ENCODE data around the gene ARHGEF39. TPM values are rescaled to one million over a fixed set of nuclear protein-coding genes. Genes with fewer than 3 reads are reported as not detected.
"Not testable (repeated sequence)": the region's sequence is repeated elsewhere in the genome, so short reads cannot be mapped to it uniquely, and the experiment has no call there.

ARHGEF39 gene
- total RNA-seq, 1 donor from 2014 or later, result 1.2 TPM

- intact Hi-C loops (cut with DNase I), result no loop called here
- no peak overlapping the region for H3K27ac ChIP-seq
- DNase-seq, result no peak
- no peak for TF ChIP-seq CTCF (IDR thresholded peaks at IDR 0.05)
- H3K4me3 ChIP-seq, result no peak overlapping the region
- H3K4me1 ChIP-seq, result peaks cover 24% of the 10 kb centered on the region
- ATAC-seq, result no peak
- H3K27me3 ChIP-seq (ENCODE audit: low read depth), result no peaks in the 10 kb centered on the region
- no peaks in the 10 kb centered on the region for H3K36me3 ChIP-seq
- no peaks in the 10 kb centered on the region for H3K9me3 ChIP-seq
Measured at GRCh38 chr9:35615981-35616680, 48.9 kb downstream of the ARHGEF39 start.

GRCh38 chr9:35612843-35613242 is 52.2 kb downstream of the ARHGEF39 start:
- no peak overlapping the region for H3K27ac ChIP-seq
- peaks cover 8% of the 10 kb centered on the region for H3K4me1 ChIP-seq
- H3K36me3 ChIP-seq, result peaks cover 23% of the 10 kb centered on the region
- TF ChIP-seq CTCF (IDR thresholded peaks at IDR 0.05), result no peak
- DNase-seq (no peak), ATAC-seq (no peak)
- no peaks in the 10 kb centered on the region for H3K9me3 ChIP-seq
- intact Hi-C loops (cut with DNase I), result no loop called here
- H3K4me3 ChIP-seq, result no peak overlapping the region
- H3K27me3 ChIP-seq (ENCODE audit: low read depth), result no peaks in the 10 kb centered on the region

- H3K9me3 ChIP-seq; ATAC-seq; intact Hi-C loops (cut with DNase I); H3K27ac ChIP-seq; H3K27me3 ChIP-seq (ENCODE audit: low read depth); H3K4me1 ChIP-seq; DNase-seq; H3K4me3 ChIP-seq: not testable (repeated sequence)
- H3K36me3 ChIP-seq, result peaks cover 31% of the 10 kb centered on the region
Measured at GRCh38 chr9:35612066-35612465, 52.9 kb downstream of the ARHGEF39 start.

DNA sequence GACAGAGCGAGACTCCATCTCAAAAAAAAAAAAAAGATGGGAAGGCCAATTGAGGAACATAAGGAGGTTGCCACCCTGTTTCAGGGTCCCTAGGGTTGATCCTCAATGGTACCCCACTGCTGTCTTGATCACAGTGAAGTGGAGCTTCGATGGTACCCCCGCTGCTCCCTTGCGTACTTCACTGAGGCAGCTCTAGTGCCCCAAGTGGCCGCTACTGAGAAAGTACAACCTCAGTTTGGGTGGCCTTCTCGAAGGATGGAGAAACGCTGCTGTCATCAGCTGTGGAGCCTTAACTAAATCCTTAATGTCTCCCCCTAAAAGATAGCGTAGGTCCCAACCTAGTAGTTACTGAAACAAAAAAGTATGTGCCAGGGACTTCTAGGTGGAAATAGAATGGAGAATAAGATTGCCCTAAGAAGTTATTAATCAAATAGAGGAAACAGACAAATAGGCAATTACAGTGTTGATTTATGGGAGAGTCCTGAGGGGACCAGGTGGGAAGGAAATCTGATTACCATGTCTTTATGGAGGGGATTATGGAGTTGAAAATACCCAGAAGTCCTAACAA is 53.7 kb downstream of the ARHGEF39 start:
- Histone ChIP-seq H3K4me3 (no peak overlapping the region), H3K4me1 (peaks cover 14% of the 10 kb centered on the region), H3K9me3 (no peaks in the 10 kb centered on the region), H3K27ac (no peak overlapping the region), H3K36me3 (peaks cover 32% of the 10 kb centered on the region), H3K27me3 (ENCODE audit: low read depth) (no peaks in the 10 kb centered on the region)
- ATAC-seq (peak; percentile 40 to 72), DNase-seq (no peak)
- intact Hi-C loops (cut with DNase I), result no loop called here
- TF ChIP-seq CTCF (IDR thresholded peaks at IDR 0.05), result peak; percentile 60

- no peak for TF ChIP-seq CTCF (IDR thresholded peaks at IDR 0.05)
- DNase-seq (no peak), ATAC-seq (no peak)
- H3K9me3 ChIP-seq, result no peaks in the 10 kb centered on the region
- H3K27ac ChIP-seq, result no peak overlapping the region
- no peak overlapping the region for H3K4me3 ChIP-seq
- H3K36me3 ChIP-seq, result peaks cover 32% of the 10 kb centered on the region
- peaks cover 19% of the 10 kb centered on the region for H3K4me1 ChIP-seq
- intact Hi-C loops (cut with DNase I), result no loop called here
- no peaks in the 10 kb centered on the region for H3K27me3 ChIP-seq (ENCODE audit: low read depth)
Measured at GRCh38 chr9:35609820-35610163, 55.2 kb downstream of the ARHGEF39 start.

Small RNAs within 50 kb of the gene (microRNA-seq; reads per million reads assigned to microRNA genes)
- gene MIR6852 (ENCODE audit: borderline number of aligned reads), result not detected

Other genes with a start within 250 kb of the ARHGEF39 start
- gene RUSC2, start 175.1 kb downstream of the ARHGEF39 start, total RNA-seq, result 23.6 TPM
- 44.0 TPM for gene TESK1, start 59.9 kb downstream of the ARHGEF39 start, total RNA-seq
- 4.5 TPM for gene CD72, start 46.8 kb downstream of the ARHGEF39 start, total RNA-seq
- 1.5 TPM for gene SIT1, start 14.3 kb downstream of the ARHGEF39 start, total RNA-seq
- gene RMRP, start 7.2 kb downstream of the ARHGEF39 start, total RNA-seq, result 24,340 TPM
- gene CCDC107, start 6.9 kb downstream of the ARHGEF39 start, total RNA-seq, result 28.9 TPM
- not detected for gene CA9, start 8.7 kb upstream of the ARHGEF39 start, total RNA-seq
- 110 TPM for gene TPM2, start 24.7 kb upstream of the ARHGEF39 start, total RNA-seq
- 406 TPM for gene TLN1, start 67.0 kb upstream of the ARHGEF39 start, total RNA-seq
- 28.1 TPM for gene CREB3, start 67.5 kb upstream of the ARHGEF39 start, total RNA-seq
- 68.0 TPM for gene GBA2, start 84.0 kb upstream of the ARHGEF39 start, total RNA-seq
- gene RGP1, start 84.1 kb upstream of the ARHGEF39 start, total RNA-seq, result 29.6 TPM
- not detected for gene MSMP, start 89.1 kb upstream of the ARHGEF39 start, total RNA-seq
- gene NPR2, start 126.4 kb upstream of the ARHGEF39 start, total RNA-seq, result 20.6 TPM
- gene SPAG8, start 147.1 kb upstream of the ARHGEF39 start, total RNA-seq, result 13.3 TPM
- 32.6 TPM for gene HINT2, start 149.8 kb upstream of the ARHGEF39 start, total RNA-seq
- gene FAM221B, start 163.5 kb upstream of the ARHGEF39 start, total RNA-seq, result 0.32 TPM
- 12.6 TPM for gene TMEM8B, start 164.0 kb upstream of the ARHGEF39 start, total RNA-seq
- not detected for gene OR13J1, start 205.2 kb upstream of the ARHGEF39 start, total RNA-seq
- gene HRCT1, start 241.0 kb upstream of the ARHGEF39 start, total RNA-seq, result 8.7 TPM
- gene SPAAR, start 244.3 kb upstream of the ARHGEF39 start, total RNA-seq, result 11.9 TPM

All from lower lobe of right lung (tissue), 2 donors.